Left lung (tissue), 14 donors: ENCODE results near the gene NUP50. TPM values are rescaled to one million over a fixed set of nuclear protein-coding genes. Genes with fewer than 3 reads are reported as not detected.

Source experiments
- ATAC-seq: fragments of 200-7000 bp; cut with Tn5 transposase; one replicate; pipeline ENCODE4 v1.9.1; 2020; ENCODE audit warnings: moderate library complexity
- DNase-seq, 4 donors: peaks; one replicate each; pipeline ENCODE4 v3.0.0-alpha.2; 2013 to 2020
- H3K27ac ChIP-seq, 2 donors: fragments of 200-600 bp; sonication (generic) in 1 of 2; one replicate each; pipeline versions ENCODE4 v1.5.0 to v1.8.0; 2020 to 2021
- H3K27me3 ChIP-seq, 2 donors: fragments of 200-600 bp; sonication (generic) in 1 of 2; one replicate each; pipeline versions ENCODE4 v1.5.0 to v1.8.0; 2020 to 2021
- H3K36me3 ChIP-seq, 2 donors: fragments of 200-600 bp; sonication (generic) in 1 of 2; one replicate each; pipeline versions ENCODE4 v1.5.0 to v1.8.0; 2020 to 2021
- H3K4me1 ChIP-seq, 2 donors: fragments of 200-600 bp; one replicate each; pipeline ENCODE4 v1.8.0; 2021
- H3K4me3 ChIP-seq, 2 donors: fragments of 200-600 bp; sonication (generic) in 1 of 2; one replicate each; pipeline versions ENCODE4 v1.5.0 to v1.8.0; 2020 to 2021; ENCODE audit warnings: mild to moderate bottlenecking in 1 of 2
- H3K9me3 ChIP-seq, 2 donors: fragments of 200-600 bp; sonication (generic) in 1 of 2; one replicate each; pipeline versions ENCODE4 v1.5.0 to v1.8.0; 2020 to 2021
- CTCF ChIP-seq, 2 donors: fragments of 200-600 bp; sonication (generic) in 1 of 2; IDR thresholded peaks; one replicate each; pipeline versions ENCODE4 v1.5.0 to v1.8.0; 2021; ENCODE audit warnings: antibody characterized with exemption in 2 of 2
- intact Hi-C, 2 donors: fragments of 100-400 bp; cut with DNase I; formaldehyde crosslinking; loops; one replicate each; pipeline versions ENCODE4 v1.11.2 to v1.14.2; 2022
- long read RNA-seq, 12 donors: library from polyadenylated mRNA in 2 of 12; unstranded in 2 of 12; transcript quantifications; one replicate each; pipeline ENCODE4 v2.0.0 and lab custom pipeline, GENCODE V29; 2019 to 2026
- polyA plus RNA-seq, 6 donors: library from polyadenylated mRNA; unstranded; fragments of 120-200 nt; gene quantifications; one replicate each; pipeline ENCODE4 v1.2.1, GENCODE V29; 2013; ENCODE audit not compliant: insufficient read length in 6 of 6
- total RNA-seq, 2 donors: library from RNA; stranded (reverse); fragmentation: NEBNext Ultra II Directional; extraction: Animal tissue kit (Norgen Biotek cat#: 25700); gene quantifications; one replicate each; pipeline ENCODE4 v1.2.1, GENCODE V29; 2021
- donor health status: DM: no; HTN: yes; CAD: no.
- donor health status: DM: no; HTN: no; CAD: no.

The NUP50 gene
- total RNA-seq (10 to 100 TPM; 54.7 to 70.0 TPM), polyA plus RNA-seq (10 to 100 TPM; 47.4 to 56.2 (median 51.2) TPM)
- long read RNA-seq, donor 1, full-length matches to known transcripts: 11 of 31 reads
- long read RNA-seq, donor 1, partial matches to known transcripts: 20 of 31 reads
- long read RNA-seq, donor 1, other reads (novel, unspliced or antisense): 0 of 31 reads
- long read RNA-seq, donor 2, full-length matches to known transcripts: 10 of 26 reads
- long read RNA-seq, donor 2, partial matches to known transcripts: 16 of 26 reads
- long read RNA-seq, donor 2, other reads (novel, unspliced or antisense): 0 of 26 reads
- long read RNA-seq, donor 3, full-length matches to known transcripts: 10 of 10 reads
- long read RNA-seq, donor 3, partial matches to known transcripts: 0 of 10 reads
- long read RNA-seq, donor 3, other reads (novel, unspliced or antisense): 0 of 10 reads
- long read RNA-seq, donor 4, partial matches to known transcripts: 2 of 3 reads
- long read RNA-seq, donor 4, other reads (novel, unspliced or antisense): 0 of 3 reads
- long read RNA-seq, donor 5, full-length matches to known transcripts: 7 of 39 reads
- long read RNA-seq, donor 5, partial matches to known transcripts: 32 of 39 reads
- long read RNA-seq, donor 5, other reads (novel, unspliced or antisense): 0 of 39 reads
- long read RNA-seq, donor 6, full-length matches to known transcripts: 10 of 10 reads
- long read RNA-seq, donor 6, partial matches to known transcripts: 0 of 10 reads
- long read RNA-seq, donor 6, other reads (novel, unspliced or antisense): 0 of 10 reads
- long read RNA-seq, donor 7: 0 reads
- long read RNA-seq, donor 8, full-length matches to known transcripts: 10 of 10 reads
- long read RNA-seq, donor 8, partial matches to known transcripts: 0 of 10 reads
- long read RNA-seq, donor 8, other reads (novel, unspliced or antisense): 0 of 10 reads
- long read RNA-seq, donor 9: 0 reads
- long read RNA-seq, donor 10, full-length matches to known transcripts: 1 of 6 reads
- long read RNA-seq, donor 10, partial matches to known transcripts: 4 of 6 reads
- long read RNA-seq, donor 10, other reads (novel, unspliced or antisense): 1 of 6 reads
- long read RNA-seq, donor 11, full-length matches to known transcripts: 3 of 246 reads
- long read RNA-seq, donor 11, partial matches to known transcripts: 225 of 246 reads
- long read RNA-seq, donor 11, other reads (novel, unspliced or antisense): 18 of 246 reads
- long read RNA-seq, donor 12, full-length matches to known transcripts: 4 of 4 reads
- long read RNA-seq, donor 12, partial matches to known transcripts: 0 of 4 reads
- long read RNA-seq, donor 12, other reads (novel, unspliced or antisense): 0 of 4 reads

- peaks cover 20 to 81% of the 10 kb centered on the region in 2 donors for H3K4me1 ChIP-seq
- no peak for TF ChIP-seq CTCF (IDR thresholded peaks at IDR 0.05)
- peak within 1 kb of the TSS; percentile 91 to 95 for H3K27ac ChIP-seq
- peak; percentile 96 to 99 (median 98) for DNase-seq
- intact Hi-C loops: no loop called here
- peak; percentile 88 for ATAC-seq
- H3K4me3 ChIP-seq: peak within 1 kb of the TSS; percentile 82 to 83
- H3K9me3 ChIP-seq: no peaks in the 10 kb centered on the region
- H3K27me3 ChIP-seq: no peaks in the 10 kb centered on the region
- peaks cover 0 to 11% of the 10 kb centered on the region in 2 donors for H3K36me3 ChIP-seq
Observed at GRCh38 chr22:45163451-45164269, at the start of gene NUP50. Gene NUP50, plus strand, starts transcription at chr22:45163925. Its CDS starts 4,253 bp downstream, at chr22:45168178.

GRCh38 chr22:45120440-45120839 is 43.3 kb upstream of the NUP50 start:
- Histone ChIP-seq H3K27ac (no peak overlapping the region), H3K36me3 (no peaks in the 10 kb centered on the region), H3K4me3 (no peak overlapping the region), H3K4me1 (no peaks in the 10 kb centered on the region), H3K9me3 (no peaks in the 10 kb centered on the region), H3K27me3 (peaks cover 0 to 16% of the 10 kb centered on the region in 2 donors)
- ATAC-seq (no peak), DNase-seq (no peak)
- intact Hi-C loops: no loop called here
- no peak for TF ChIP-seq CTCF (IDR thresholded peaks at IDR 0.05)

- no peaks in the 10 kb centered on the region for H3K36me3 ChIP-seq
- no peak for DNase-seq
- H3K9me3 ChIP-seq: no peaks in the 10 kb centered on the region
- no peaks in the 10 kb centered on the region for H3K4me1 ChIP-seq
- H3K4me3 ChIP-seq: no peak overlapping the region
- ATAC-seq: no peak
- TF ChIP-seq CTCF (IDR thresholded peaks at IDR 0.05): no peak
- intact Hi-C loops: no loop called here
- no peak overlapping the region for H3K27ac ChIP-seq
- H3K27me3 ChIP-seq: peaks cover 0 to 21% of the 10 kb centered on the region in 2 donors
Observed at GRCh38 chr22:45120931-45121330, 42.8 kb upstream of the NUP50 start.

GRCh38 chr22:45124176-45124847 is 39.4 kb upstream of the NUP50 start:
- no peaks in the 10 kb centered on the region for H3K9me3 ChIP-seq

More at GRCh38 chr22:45124176-45124847, 39.4 kb upstream of the NUP50 start:
- DNase-seq (peak in 1 of 4 donors; percentile 13), ATAC-seq (no peak)
- no peaks in the 10 kb centered on the region for H3K36me3 ChIP-seq
- H3K27me3 ChIP-seq: peaks cover 0 to 22% of the 10 kb centered on the region in 2 donors
- intact Hi-C loops: no loop called here
- no peak overlapping the region for H3K27ac ChIP-seq
- no peak for TF ChIP-seq CTCF (IDR thresholded peaks at IDR 0.05)
- no peaks in the 10 kb centered on the region for H3K4me1 ChIP-seq
- no peak overlapping the region for H3K4me3 ChIP-seq
